ENCODE measurements around the gene UBE2I.
"Not testable (repeated sequence)": the region's sequence is repeated elsewhere in the genome, so short reads cannot be mapped to it uniquely, and the experiment has no call there.

UBE2I gene

GRCh38 chr16:1293921-1294656 is 15.3 kb upstream of the UBE2I start:
- DNase-seq = no peak

DNA sequence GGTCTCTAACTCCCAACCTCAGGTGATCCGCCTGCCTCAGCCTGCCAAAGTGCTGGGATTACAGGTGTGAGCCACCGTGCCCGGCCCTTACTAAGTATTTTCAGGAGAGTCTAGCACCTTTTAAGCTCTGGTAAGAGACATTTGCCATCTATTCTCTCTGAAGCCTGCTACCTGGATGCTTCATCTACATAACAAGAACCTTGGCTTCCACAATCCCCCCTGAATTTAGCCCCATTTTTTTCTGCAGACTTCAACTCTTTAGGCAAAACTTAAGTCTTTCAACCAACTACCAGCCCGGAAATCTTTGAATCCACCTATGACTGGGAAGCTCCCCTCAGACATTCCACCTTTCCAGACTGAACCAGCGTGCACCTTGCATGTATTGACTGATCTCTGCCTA is 14.0 kb upstream of the UBE2I start:
- DNase-seq = no peak

DNA sequence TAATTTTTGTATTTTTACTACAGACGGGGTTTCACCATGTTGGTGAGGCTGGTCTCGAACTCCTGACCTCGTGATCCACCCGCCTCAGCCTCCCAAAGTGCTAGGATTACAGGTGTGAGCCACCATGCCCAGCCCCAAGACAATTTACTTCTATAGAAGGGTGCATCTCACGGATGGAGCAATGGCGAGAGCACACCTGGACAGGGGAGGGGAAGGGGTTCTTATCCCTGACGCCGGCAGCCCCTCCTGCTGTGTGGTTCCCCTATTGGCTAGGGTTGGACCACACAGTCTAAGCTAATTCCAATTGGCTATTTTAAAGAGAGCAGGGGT is 12.8 kb upstream of the UBE2I start:
- not testable (repeated sequence) for DNase-seq

- DNase-seq = peak; percentile 29 to 40 (median 33)
Observed at GRCh38 chr16:1297018-1297696, 12.3 kb upstream of the UBE2I start.

DNA sequence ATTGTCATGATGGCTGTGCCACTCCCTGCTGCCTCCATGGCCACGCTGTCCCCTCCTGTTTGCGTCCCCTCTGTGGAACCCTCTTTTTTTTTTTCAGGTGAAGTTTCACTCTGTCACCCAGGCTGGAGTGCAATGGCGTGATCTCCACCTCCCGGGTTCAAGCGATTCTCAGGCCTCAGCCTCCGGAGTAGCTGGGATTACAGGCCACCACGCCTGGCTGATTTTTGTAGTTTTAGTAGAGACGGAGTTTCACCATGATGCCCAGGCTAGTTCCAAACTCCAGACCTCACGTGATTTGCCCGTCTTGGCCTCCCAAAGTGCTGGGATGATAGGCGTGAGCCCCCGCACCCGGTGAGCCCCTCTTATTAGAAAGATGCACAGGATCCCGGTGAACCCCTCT is 11.0 kb upstream of the UBE2I start:
- no peak for DNase-seq

- no peak for DNase-seq
Observed at GRCh38 chr16:1299012-1299867, 10.2 kb upstream of the UBE2I start.

- DNase-seq = no peak
Observed at GRCh38 chr16:1299868-1300203, 9.6 kb upstream of the UBE2I start.

DNA sequence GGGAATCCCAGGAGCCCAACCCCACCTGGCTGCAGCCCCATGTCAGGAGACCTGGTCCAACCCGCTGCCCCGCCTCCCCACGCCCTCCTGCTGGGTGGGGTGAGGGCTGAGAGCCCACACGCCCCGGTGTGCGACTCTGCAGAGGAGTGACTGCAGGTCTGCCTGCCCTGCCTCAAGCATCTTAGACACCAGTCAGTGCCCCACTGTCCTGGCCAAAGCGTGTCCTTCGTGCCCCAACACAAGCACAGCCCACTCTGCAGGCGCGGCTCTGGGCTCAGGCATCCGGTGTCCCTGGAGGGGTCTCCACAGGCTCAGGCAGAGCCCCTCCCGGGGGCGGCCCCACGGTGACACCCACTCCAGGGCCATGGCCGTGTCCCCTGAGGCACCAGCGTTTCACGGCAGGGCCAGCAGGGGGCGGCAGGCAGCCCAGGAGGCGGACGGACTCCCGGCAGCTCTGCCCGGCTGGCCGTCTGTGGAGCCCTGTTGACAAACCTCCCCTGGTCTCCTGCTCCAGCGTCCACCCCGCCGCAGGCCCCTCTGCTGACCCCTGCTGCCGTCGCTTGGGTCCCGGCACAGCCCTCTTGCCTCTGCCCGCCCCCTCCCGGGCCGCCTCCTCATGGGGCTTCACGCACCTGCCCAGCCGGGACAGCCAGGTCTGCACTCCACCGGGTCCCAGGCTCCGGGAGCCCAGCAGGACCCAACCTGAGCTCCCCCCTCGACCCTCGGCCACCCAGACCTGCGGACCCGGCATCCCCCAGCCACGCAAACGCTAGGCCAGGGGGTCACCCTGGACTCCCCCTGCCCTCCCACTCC is 8.6 kb upstream of the UBE2I start:
- DNase-seq = peak; percentile 71 to 89 (median 84)

DNA sequence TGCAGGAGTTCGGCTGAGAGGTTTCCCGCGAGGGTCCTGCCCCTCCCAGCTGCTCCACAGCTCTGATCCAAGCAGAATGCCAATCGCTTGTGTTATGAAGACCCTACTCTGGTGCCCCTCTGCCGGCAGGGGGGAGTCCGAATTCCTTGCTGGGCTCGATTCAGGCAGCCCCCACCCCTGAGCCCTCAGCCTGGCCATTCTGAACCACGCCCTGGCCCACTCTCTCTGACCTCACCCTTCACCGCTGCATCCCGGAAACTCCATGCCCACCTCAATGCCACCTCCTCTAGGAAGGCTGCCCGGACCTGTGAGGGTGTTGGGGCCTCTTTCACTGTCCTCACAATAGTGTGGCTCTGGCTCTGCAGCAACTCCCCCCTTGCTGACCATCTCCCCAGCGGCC is 7.9 kb upstream of the UBE2I start:
- DNase-seq = no peak

DNA sequence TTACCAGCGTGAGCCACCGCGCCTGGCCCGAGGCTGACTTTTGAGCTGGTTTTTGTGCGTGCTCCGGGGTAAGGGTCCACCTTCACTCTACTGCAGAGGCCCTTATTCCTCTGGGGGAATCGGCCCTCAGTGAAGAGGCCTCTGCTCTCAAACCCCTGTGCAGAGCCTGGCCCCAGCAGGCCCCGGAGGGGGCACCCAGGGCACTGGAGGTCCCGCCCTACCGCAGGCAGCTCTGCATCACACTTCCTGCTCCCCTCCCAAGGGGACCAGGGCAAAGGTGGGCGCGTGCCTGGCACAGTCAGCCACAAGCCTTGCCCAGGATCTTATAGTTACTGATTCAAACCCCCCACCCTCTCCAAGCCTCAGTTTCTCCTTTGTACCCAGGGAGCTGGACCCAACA is 3.6 kb upstream of the UBE2I start:
- no peak for DNase-seq

- DNase-seq = no peak
Observed at GRCh38 chr16:1306334-1306733, 3.1 kb upstream of the UBE2I start.

DNA sequence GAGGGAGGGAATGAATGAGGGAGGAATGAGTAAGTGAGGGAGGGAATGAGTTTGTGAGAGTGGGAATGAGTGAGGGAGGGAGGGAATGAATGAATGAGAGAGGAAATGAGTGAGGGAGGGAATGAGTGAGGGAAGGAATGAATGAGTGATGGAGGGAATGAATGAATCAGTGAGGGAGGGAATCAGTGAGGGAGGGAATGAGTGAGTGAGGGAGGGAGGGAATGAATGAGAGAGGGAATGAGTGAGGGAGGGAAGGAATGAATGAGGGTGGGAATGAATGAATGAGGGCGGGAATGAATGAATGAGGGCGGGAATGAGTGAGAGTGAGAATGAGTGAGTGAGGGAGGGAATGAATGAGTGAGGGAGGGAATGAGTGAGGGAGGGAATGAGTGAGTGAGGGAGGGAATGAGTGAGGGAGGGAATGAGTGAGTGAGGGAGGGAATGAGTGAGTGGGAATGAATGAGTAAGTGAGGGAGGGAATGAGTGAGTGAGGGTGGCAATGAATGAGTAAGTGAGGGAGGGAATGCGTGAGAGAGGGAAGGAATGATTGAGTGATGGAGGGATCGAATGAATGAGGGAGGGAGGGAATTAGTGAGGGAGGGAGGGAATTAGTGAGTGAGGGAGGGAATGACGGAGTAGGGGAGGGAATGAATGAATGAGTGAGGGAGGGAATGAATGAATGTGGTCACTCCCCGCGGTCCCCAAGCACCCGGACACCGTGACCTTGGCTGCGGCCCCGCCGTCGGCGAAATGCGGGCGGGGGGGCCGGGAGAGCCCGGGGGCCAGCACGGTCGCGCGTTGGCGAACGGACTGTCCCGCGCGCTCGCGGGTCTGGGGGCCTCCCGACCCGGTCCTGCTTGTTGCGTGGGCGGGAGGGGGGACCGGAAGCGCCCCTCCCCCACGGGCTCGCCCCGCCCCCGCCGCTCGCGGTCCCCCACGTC is 1.1 kb upstream of the UBE2I start:
- no peak for DNase-seq

DNA sequence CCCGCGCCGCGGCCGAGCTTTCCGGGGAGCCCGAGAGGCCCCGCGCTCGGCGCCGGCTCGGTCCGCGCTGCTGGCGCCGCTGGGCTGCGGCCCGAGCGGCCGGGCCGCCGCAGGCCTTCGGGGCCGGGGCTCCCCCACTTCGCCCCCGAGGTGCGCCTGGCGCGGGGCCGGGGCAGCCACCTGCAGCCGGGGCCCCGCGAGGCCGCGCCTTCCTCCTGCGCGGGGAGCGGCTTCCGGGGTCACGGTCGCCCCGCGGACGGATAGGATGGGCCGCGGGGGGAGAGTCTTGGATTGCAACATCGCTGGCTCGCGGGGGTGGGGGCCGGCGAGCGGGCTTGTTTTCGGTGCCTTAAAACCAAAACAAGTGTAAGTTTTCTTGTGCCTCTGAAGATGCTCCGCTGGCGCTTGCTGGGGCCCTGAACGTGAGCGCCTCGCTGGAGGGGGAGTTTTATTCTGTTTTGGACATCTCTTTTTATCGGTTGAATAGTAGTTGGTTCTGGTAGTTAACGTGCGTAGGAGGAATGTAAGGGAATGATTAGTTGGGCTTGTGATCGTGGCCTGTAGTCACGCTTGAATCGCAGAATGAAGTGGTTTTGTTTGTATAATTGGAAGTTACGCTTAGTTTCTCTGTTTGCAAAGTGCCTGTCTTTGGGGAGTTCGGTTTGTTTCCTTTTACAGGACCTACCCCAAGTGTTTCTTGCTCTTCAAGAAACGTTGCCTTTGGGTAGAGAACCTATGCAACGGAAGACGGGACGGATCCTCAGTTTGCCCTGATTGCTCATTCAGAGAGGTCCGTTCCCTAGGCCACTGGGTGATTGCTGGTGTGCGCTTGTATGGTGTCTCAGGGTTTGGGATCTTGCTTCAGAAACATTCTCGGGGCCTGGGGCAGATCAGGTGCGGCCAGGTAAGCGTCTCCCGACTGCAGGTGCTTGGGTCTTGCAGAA is 724 bp downstream of the UBE2I start:
- DNase-seq = peak; percentile 68 to 91 (median 83)

- peak in 2 of 3 donors; percentile 31 to 42 for DNase-seq
Observed at GRCh38 chr16:1310832-1311200, 1.4 kb downstream of the UBE2I start.

DNA sequence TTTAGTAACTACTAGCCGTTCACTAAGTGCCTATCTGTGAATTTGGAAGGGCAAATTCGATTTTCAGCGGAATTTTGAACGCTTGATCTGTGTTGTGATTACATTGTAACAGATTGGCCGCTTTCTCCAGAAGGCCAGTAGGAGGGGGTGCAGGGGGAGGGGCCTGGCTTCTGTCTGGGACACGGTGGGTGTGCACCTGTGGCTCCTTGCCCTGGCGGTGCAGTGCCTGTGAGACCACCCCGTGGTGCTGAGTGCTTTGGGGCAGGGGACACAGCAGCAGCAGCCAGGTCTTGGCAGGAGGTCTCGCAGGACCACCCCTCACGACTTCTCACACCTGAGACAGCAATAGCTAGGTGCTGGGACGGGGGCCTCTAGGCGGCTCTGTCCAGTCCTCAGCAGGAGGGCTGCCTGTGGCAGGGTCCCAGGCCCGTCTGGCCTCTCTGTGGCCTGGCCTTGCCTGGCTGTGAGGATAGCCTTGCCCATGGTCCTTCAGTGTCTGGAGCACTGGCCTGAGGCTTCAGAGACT is 1.8 kb downstream of the UBE2I start:
- DNase-seq = no peak

DNA sequence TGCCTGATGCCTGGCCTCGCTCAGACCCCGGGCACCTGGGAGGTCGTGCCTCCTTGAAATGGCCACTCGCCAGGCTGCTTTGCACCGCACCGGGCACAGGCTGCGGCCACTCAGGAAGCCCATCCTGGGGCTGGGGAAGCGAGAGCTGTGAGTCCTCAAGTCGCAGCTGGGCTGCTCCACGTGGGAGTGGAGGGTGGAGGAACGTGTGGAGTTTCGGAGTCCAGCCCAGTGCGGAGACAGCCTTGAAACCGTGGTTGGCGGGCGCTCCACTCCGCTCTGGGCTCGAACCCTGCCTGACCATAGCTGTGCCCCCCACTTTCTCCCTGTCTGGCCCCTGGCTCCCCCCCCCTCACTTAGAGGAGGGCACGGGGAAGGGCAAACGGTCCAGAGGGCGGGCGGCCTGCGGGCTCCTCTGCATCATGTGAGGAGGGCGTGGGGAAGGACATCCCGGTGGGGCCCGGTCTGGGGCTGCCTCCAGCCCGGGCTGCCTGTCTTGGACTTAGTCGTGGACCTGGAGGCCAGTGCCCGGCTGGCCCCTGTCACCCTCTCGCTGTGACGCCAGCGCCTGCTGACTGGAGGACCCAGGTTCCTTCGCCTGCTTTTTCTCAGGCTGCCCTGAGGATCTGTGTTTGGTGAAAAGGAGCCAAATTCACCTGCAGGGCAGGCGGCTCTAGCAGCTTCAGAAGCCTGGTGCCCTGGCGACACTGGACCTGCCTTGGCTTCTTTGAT is 2.5 kb downstream of the UBE2I start:
- DNase-seq = peak; percentile 36 to 70 (median 54)

DNA sequence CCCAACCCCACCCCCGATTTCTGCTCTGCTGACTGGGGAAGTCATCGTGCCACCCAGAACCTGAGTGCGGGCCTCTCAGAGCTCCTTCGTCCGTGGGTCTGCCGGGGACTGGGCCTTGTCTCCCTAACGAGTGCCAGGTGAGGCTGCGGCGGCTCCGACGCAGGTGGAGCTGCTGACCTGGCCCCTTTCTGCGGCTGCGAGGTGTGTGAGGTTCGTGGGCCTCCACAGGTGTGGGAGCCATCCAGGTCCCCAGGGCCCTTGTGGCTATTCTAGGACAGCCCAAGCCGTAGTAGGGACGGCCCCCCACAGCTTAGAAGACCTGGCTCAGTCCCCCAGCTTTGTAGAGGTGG is 3.0 kb downstream of the UBE2I start:
- no peak for DNase-seq

- DNase-seq = no peak
Observed at GRCh38 chr16:1312903-1313302, 3.5 kb downstream of the UBE2I start.

GRCh38 chr16:1313721-1314369 is 4.4 kb downstream of the UBE2I start:
- no peak for DNase-seq
